ENCODE data around the gene RASGEF1C. TPM values are rescaled to one million over a fixed set of nuclear protein-coding genes. Genes with fewer than 3 reads are reported as not detected.

RASGEF1C gene
- total and polyA plus RNA-seq, 10 of the 15 experiments (the other 5 are each of a cell fraction or from before 2014, with no cell fraction given), result not detected

DNA sequence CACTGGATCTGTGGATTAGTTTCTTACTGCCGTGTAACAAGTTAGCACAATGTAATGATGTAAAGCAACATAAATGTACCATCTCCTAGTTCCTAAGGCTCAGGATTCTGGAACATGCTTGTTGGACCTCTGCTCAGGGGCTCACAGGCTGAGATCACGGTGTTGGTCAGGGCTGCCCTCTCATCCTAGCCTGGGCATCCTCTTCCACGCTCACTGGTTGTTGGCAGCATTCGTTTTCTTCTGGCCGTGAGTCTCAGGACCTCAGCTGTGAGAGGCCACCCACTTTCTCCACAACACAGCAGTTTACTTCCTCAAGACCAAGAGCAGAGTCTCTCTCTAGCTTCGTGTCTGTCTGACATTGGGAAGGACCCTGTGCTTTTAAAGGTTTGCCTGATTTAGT lies 17.3 kb downstream of the RASGEF1C start:
- Histone ChIP-seq H3K4me1 (ENCODE audit: control insufficient read depth, insufficient read depth, low read length) (no peaks in the 10 kb centered on the region), H3K36me3 (ENCODE audit: control insufficient read depth in 2 of 2, insufficient read depth in 2 of 2, low read length in 1 of 2) (no peaks in the 10 kb centered on the region), H3K9ac (ENCODE audit: control insufficient read depth, insufficient read depth, low read length) (no peak overlapping the region), H3K4me3 (no peak overlapping the region), H3K27me3 (replicated peaks in 1 of 2; ENCODE audit: control insufficient read depth in 2 of 2, insufficient read depth in 2 of 2, low read length in 1 of 2) (no peaks in the 10 kb centered on the region), H3K9me3 (replicated peaks; ENCODE audit: control insufficient read depth, insufficient read depth, low read length) (no peaks in the 10 kb centered on the region), H3K27ac (ENCODE audit: control insufficient read depth, insufficient read depth) (no peak overlapping the region), H4K20me1 (ENCODE audit: control insufficient read depth, insufficient read depth) (no peaks in the 10 kb centered on the region), H3K79me2 (ENCODE audit: control insufficient read depth, insufficient read depth, low read length) (no peaks in the 10 kb centered on the region), H3K4me2 (ENCODE audit: control insufficient read depth, insufficient read depth) (no peak overlapping the region), H2AFZ (ENCODE audit: control insufficient read depth, low read depth, low read length) (no peak overlapping the region)
- no peak for TF ChIP-seq SREBF2 (IDR thresholded peaks at IDR 0.05; ENCODE audit: low read length)
- no peak for TF ChIP-seq PAX8 (IDR thresholded peaks at IDR 0.05)
- TF ChIP-seq RELA (IDR thresholded peaks at IDR 0.05; ENCODE audit: borderline replicate concordance, partially characterized antibody), result no peak
- TF ChIP-seq NKRF (conservative IDR thresholded peaks at IDR 0.05), result no peak
- no peak for TF ChIP-seq BHLHE40 (IDR thresholded peaks at IDR 0.05; ENCODE audit: borderline replicate concordance in 1 of 2, low read depth in 2 of 2, low read length in 1 of 2)
- TF ChIP-seq, protein P1, sequence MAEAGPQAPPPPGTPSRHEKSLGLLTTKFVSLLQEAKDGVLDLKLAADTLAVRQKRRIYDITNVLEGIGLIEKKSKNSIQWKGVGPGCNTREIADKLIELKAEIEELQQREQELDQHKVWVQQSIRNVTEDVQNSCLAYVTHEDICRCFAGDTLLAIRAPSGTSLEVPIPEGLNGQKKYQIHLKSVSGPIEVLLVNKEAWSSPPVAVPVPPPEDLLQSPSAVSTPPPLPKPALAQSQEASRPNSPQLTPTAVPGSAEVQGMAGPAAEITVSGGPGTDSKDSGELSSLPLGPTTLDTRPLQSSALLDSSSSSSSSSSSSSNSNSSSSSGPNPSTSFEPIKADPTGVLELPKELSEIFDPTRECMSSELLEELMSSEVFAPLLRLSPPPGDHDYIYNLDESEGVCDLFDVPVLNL (IDR thresholded peaks at IDR 0.05; ENCODE audit: low read depth, low read length), result no peak
- no peak for TF ChIP-seq CBX5 (IDR thresholded peaks at IDR 0.05; ENCODE audit: low read depth)
- TF ChIP-seq ZNF622 (IDR thresholded peaks at IDR 0.05), result no peak
- no peak for TF ChIP-seq ZZZ3 (IDR thresholded peaks at IDR 0.05; ENCODE audit: control insufficient read depth, insufficient read length, low read depth)
- no peak for TF ChIP-seq SMAD1 (IDR thresholded peaks at IDR 0.05; ENCODE audit: low read depth, partially characterized antibody)
- TF ChIP-seq CREB1 (IDR thresholded peaks at IDR 0.05; ENCODE audit: low read depth), result no peak
- TF ChIP-seq SPI1 (IDR thresholded peaks at IDR 0.05; ENCODE audit: borderline replicate concordance, insufficient read depth, low read depth, low read length), result no peak
- TF ChIP-seq YY1 (IDR thresholded peaks at IDR 0.05; ENCODE audit: low read depth, low read length), result no peak
- no peak for TF ChIP-seq NFYB (IDR thresholded peaks at IDR 0.05; ENCODE audit: insufficient read depth, low read depth, low read length)
- TF ChIP-seq, protein P2, sequence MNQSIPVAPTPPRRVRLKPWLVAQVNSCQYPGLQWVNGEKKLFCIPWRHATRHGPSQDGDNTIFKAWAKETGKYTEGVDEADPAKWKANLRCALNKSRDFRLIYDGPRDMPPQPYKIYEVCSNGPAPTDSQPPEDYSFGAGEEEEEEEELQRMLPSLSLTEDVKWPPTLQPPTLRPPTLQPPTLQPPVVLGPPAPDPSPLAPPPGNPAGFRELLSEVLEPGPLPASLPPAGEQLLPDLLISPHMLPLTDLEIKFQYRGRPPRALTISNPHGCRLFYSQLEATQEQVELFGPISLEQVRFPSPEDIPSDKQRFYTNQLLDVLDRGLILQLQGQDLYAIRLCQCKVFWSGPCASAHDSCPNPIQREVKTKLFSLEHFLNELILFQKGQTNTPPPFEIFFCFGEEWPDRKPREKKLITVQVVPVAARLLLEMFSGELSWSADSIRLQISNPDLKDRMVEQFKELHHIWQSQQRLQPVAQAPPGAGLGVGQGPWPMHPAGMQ (IDR thresholded peaks at IDR 0.05; ENCODE audit: borderline replicate concordance), result no peak
- no peak for TF ChIP-seq NRF1 (conservative IDR thresholded peaks at IDR 0.05; ENCODE audit: low read depth, low read length)
- TF ChIP-seq POLR2AphosphoS5 (IDR thresholded peaks at IDR 0.05; ENCODE audit: low read length), result no peak
- no peak for TF ChIP-seq POLR2AphosphoS2 (IDR thresholded peaks at IDR 0.05; ENCODE audit: low read depth, low read length)
- FAIRE-seq (no peak), ATAC-seq (no peak), DNase-seq (ENCODE audit: low read depth, low spot score) (no peak)
- intact Hi-C loops (cut with micrococcal nuclease; ENCODE audit: unreplicated experiment), result no loop called here
- POLR2A ChIA-PET, result no interaction called here
- 25% methylated on average over 6 of the region's 6 CpGs for WGBS (ENCODE audit: insufficient coverage, insufficient replicate concordance, low lambda C conversion rate, missing lambda C conversion rate)
- no TSS peak for BruUV-seq (replicated peaks)
- in situ Hi-C loops (cut with MboI), result no loop called here
- CTCF ChIA-PET, result no interaction called here
- RAD21 ChIA-PET (ENCODE audit: unreplicated experiment), result no interaction called here
- SMC1A ChIA-PET (ENCODE audit: uncharacterized antibody, unreplicated experiment), result no interaction called here

Data from GM12878 (cell line).